B cell (primary cell): ENCODE results near the gene STX11. TPM values are rescaled to one million over a fixed set of nuclear protein-coding genes. Genes with fewer than 3 reads are reported as not detected.

Experiments used
- ATAC-seq: fragments of 200-7000 bp; cut with Tn5 transposase; one replicate; pipeline ENCODE4 v1.10.0; 2021; ENCODE audit warnings: low read depth, mild to moderate bottlenecking, moderate number of reproducible peaks, moderate library complexity
- CTCF ChIA-PET: fragments of 350-600 bp; sonication (Branson Sonifier 250); formaldehyde crosslinking; loops from one replicate; lab custom pipeline; 2021; ENCODE audit warnings: antibody characterized with exemption, inconsistent platforms; lab: Charles Lee
- POLR2A ChIA-PET: fragments of 350-600 bp; sonication (Branson Sonifier 250); formaldehyde crosslinking; loops from one replicate; lab custom pipeline; 2021; ENCODE audit warnings: antibody characterized with exemption; lab: Charles Lee
- DNase-seq: peaks from one replicate; pipeline ENCODE4 v3.0.0; 2013
- H2AFZ ChIP-seq: 2 replicates; pipeline ENCODE4 v1.6.1; 2012; ENCODE audit warnings: mild to moderate bottlenecking, low read depth, low read length; ENCODE audit not compliant: insufficient read depth, poor library complexity, severe bottlenecking
- H3K27ac ChIP-seq, 2 donors: 1 replicate in 1 of 2; 2 replicates in 1 of 2; pipeline ENCODE4 v1.5.1; 2012 to 2013; ENCODE audit warnings: low read length in 2 of 2, mild to moderate bottlenecking in 2 of 2, moderate library complexity in 1 of 2
- H3K27me3 ChIP-seq, 4 experiments: fragments of 200-600 bp in 1 of 4; sonication (generic) in 1 of 4; replicated peaks in 1 of 4; 1 replicate in 2 of 4; 2 replicates in 2 of 4; pipeline versions ENCODE4 v1.6.1 to v1.7.0; 2013 to 2016; ENCODE audit warnings: low read length in 3 of 4, mild to moderate bottlenecking in 2 of 4, mixed read lengths in 1 of 4, moderate library complexity in 1 of 4; ENCODE audit not compliant: insufficient read depth in 4 of 4, control insufficient read depth in 3 of 4; ENCODE audit errors: control extremely low read depth in 1 of 4
- H3K36me3 ChIP-seq, 2 experiments: replicated peaks in 1 of 2; 1 replicate in 1 of 2; 2 replicates in 1 of 2; pipeline versions ENCODE4 v1.6.1 to v1.7.1; 2013; ENCODE audit warnings: low read length in 1 of 2; ENCODE audit not compliant: insufficient read depth in 2 of 2, control insufficient read depth in 1 of 2; ENCODE audit errors: control extremely low read depth in 1 of 2, extremely low read depth in 1 of 2
- H3K4me1 ChIP-seq, 2 donors: fragments of 200-600 bp in 1 of 2; sonication (generic) in 1 of 2; 1 replicate in 1 of 2; 2 replicates in 1 of 2; pipeline versions ENCODE4 v1.5.1 to v1.6.1; 2013 to 2017; ENCODE audit warnings: low read length in 2 of 2; ENCODE audit not compliant: control insufficient read depth in 2 of 2, insufficient read depth in 2 of 2
- H3K4me2 ChIP-seq: replicated peaks from 2 replicates; pipeline ENCODE3; 2012; ENCODE audit warnings: mild to moderate bottlenecking, low read depth, low read length; ENCODE audit not compliant: poor library complexity, severe bottlenecking
- H3K4me3 ChIP-seq, 5 experiments: fragments of 200-600 bp in 1 of 5; sonication (generic) in 1 of 5; 1 replicate in 3 of 5; 2 replicates in 2 of 5; pipeline versions ENCODE4 v1.5.1 to v1.7.0; 2011 to 2016; ENCODE audit warnings: low read length in 4 of 5, mild to moderate bottlenecking in 4 of 5, low read depth in 2 of 5, control low read depth in 1 of 5, moderate library complexity in 1 of 5; ENCODE audit not compliant: insufficient read depth in 1 of 5; ENCODE audit errors: control extremely low read depth in 1 of 5, extremely low read depth in 1 of 5
- H3K79me2 ChIP-seq: fragments of 200-600 bp; sonication (generic); one replicate; pipeline ENCODE4 v1.6.0; 2016; ENCODE audit warnings: low read length; ENCODE audit not compliant: control insufficient read depth, insufficient read depth
- H3K9ac ChIP-seq: fragments of 200-600 bp; sonication (generic); 2 replicates; pipeline ENCODE4 v1.6.1; 2017; ENCODE audit warnings: mild to moderate bottlenecking, low read length, moderate library complexity
- H3K9me3 ChIP-seq, 3 donors: one replicate each; pipeline versions ENCODE4 v1.6.1 to v1.7.1; 2013; ENCODE audit warnings: low read length in 2 of 3; ENCODE audit not compliant: control insufficient read depth in 2 of 3, insufficient read depth in 1 of 3; ENCODE audit errors: control extremely low read depth in 1 of 3
- H4K20me1 ChIP-seq: 2 replicates; pipeline ENCODE4 v1.6.0; 2012; ENCODE audit warnings: mild to moderate bottlenecking, low read length; ENCODE audit not compliant: insufficient read depth, control insufficient read depth, poor library complexity, severe bottlenecking
- H3K27ac Mint-ChIP-seq: one replicate; pipeline ENCODE4 v1.8.0; 2021; ENCODE audit warnings: mixed read lengths
- H3K27me3 Mint-ChIP-seq: one replicate; pipeline ENCODE4 v1.8.0; 2021; ENCODE audit warnings: mixed read lengths
- H3K4me1 Mint-ChIP-seq: one replicate; pipeline ENCODE4 v1.8.0; 2021; ENCODE audit warnings: mixed read lengths
- H3K4me3 Mint-ChIP-seq: one replicate; pipeline ENCODE4 v1.8.0; 2021; ENCODE audit warnings: mixed read lengths
- H3K9me3 Mint-ChIP-seq: one replicate; pipeline ENCODE4 v1.8.0; 2022; ENCODE audit warnings: mixed read lengths; ENCODE audit not compliant: insufficient read depth
- CTCF ChIP-seq: fragments of 200-600 bp; IDR thresholded peaks from one replicate; pipeline ENCODE4 v1.8.0; 2022; ENCODE audit warnings: antibody characterized with exemption, mild to moderate bottlenecking
- EZH2 ChIP-seq: IDR thresholded peaks from 2 replicates; pipeline ENCODE4 v1.6.1; 2012; ENCODE audit warnings: borderline replicate concordance, low read depth, mild to moderate bottlenecking, moderate library complexity, low read length; ENCODE audit not compliant: insufficient read depth, poor library complexity, severe bottlenecking
- WGBS: methylation state at CpG from one replicate; pipeline ENCODE4 v1.1.5; 2013; ENCODE audit warnings: missing lambda C conversion rate; ENCODE audit not compliant: insufficient coverage; 5-methylcytosine and 5-hydroxymethylcytosine counted together
- intact Hi-C: fragments of 100-400 bp; cut with micrococcal nuclease; formaldehyde crosslinking; loops from one replicate; pipeline ENCODE4 v1.10.0; 2022
- polyA plus RNA-seq: library from polyadenylated mRNA; depleted of rRNA; stranded (reverse); fragments of >200 nt; gene quantifications from 2 replicates; pipeline ENCODE4 v1.2.3, GENCODE V29; 2012
- total RNA-seq, 2 donors: library from RNA; stranded (reverse); fragments of 120-200 nt in 1 of 2; gene quantifications; 1 replicate in 1 of 2; 2 replicates in 1 of 2; pipeline versions ENCODE4 v1.2.3 to v1.2.4, GENCODE V29; 2013 to 2022

STX11 gene
- total and polyA plus RNA-seq, 2 donors (not counting 1 experiment from before 2014, with no cell fraction given): 10.3 to 14.6 TPM

DNA sequence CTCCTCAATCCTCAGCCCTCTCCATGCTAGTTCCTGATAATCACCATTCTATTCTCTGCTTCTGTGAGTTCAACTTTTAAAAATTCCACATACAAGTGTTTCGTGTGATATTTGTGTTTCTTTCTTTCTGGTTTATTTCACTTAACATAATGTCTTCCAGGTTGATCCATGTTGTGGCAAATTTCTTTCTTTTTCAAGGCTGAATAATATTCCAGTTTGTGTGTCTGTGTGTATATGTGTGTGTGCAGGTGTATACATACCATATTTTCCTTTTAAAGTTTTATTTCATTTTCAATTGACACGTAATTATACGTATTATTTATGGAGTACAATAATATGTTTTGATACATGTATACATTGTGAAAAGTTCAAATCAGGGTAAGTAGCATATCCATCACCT lies 35.1 kb upstream of the STX11 start:
- no peak overlapping the region for H2AFZ ChIP-seq
- Mint-ChIP-seq H3K4me1 (no peaks in the 10 kb centered on the region), H3K27ac (no peak overlapping the region), H3K27me3 (no peaks in the 10 kb centered on the region), H3K4me3 (no peak overlapping the region), H3K9me3 (no peaks in the 10 kb centered on the region)
- no peak overlapping the region for H3K4me3 ChIP-seq
- TF ChIP-seq EZH2: no peak
- no peak for TF ChIP-seq CTCF
- intact Hi-C loops: no loop called here
- no peaks in the 10 kb centered on the region for H4K20me1 ChIP-seq
- no peaks in the 10 kb centered on the region for H3K36me3 ChIP-seq
- POLR2A ChIA-PET: no interaction called here
- CTCF ChIA-PET: interaction anchor here (0.7 kb wide), 1 partner anchor 12 kb away, joined by 3 read pairs; no protein-coding TSS in a partner anchor
- H3K27me3 ChIP-seq: no peaks in the 10 kb centered on the region
- no peaks in the 10 kb centered on the region for H3K9me3 ChIP-seq
- H3K27ac ChIP-seq: no peak overlapping the region
- H3K4me2 ChIP-seq: no peak overlapping the region
- DNase-seq (no peak), ATAC-seq (no peak)
- no peaks in the 10 kb centered on the region for H3K4me1 ChIP-seq
- no CpG with 5 or more reads among the region's 3 CpGs for WGBS
- H3K79me2 ChIP-seq: no peaks in the 10 kb centered on the region
- H3K9ac ChIP-seq: no peak overlapping the region

DNA sequence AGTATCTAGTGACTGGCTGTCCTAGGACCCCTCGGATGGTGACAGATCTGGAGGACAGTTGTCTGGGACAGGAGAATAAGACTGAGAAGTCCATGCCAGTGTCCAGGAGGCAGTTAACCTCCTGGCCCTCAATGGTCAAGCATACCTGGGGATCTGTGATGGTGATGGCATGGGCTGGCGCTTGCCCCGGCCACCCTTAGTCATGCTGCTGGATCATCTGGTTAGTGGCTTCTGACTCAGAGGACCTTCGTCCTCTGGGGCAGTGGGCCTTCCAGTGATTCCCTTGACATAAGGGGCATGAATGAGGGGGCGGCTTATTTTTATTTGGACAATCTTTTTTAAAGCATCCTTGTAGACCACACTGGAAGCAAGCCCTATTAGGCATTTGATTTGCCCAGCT lies 30.9 kb upstream of the STX11 start:
- Histone ChIP-seq H3K27ac (no peak overlapping the region), H3K9ac (no peak overlapping the region), H3K27me3 (no peaks in the 10 kb centered on the region), H2AFZ (no peak overlapping the region), H3K4me2 (no peak overlapping the region), H3K9me3 (no peaks in the 10 kb centered on the region), H3K36me3 (no peaks in the 10 kb centered on the region), H3K4me1 (no peaks in the 10 kb centered on the region), H3K79me2 (no peaks in the 10 kb centered on the region), H3K4me3 (no peak overlapping the region), H4K20me1 (no peaks in the 10 kb centered on the region)
- Mint-ChIP-seq H3K4me3 (no peak overlapping the region), H3K27me3 (no peaks in the 10 kb centered on the region), H3K9me3 (no peaks in the 10 kb centered on the region), H3K27ac (no peak overlapping the region), H3K4me1 (peaks cover 7% of the 10 kb centered on the region)
- ATAC-seq (no peak), DNase-seq (no peak)
- TF ChIP-seq EZH2: no peak
- no peak for TF ChIP-seq CTCF
- intact Hi-C loops: no loop called here
- ChIA-PET CTCF (no interaction called here), POLR2A (no interaction called here)
- WGBS: 92% methylated on average over 3 of the region's 5 CpGs
